Measurements from ENCODE around the gene RHBDL3. TPM values are rescaled to one million over a fixed set of nuclear protein-coding genes. Genes with fewer than 3 reads are reported as not detected.

The RHBDL3 gene
- total and polyA plus RNA-seq, 9 donors: 0.83 to 5.6 (median 2.0) TPM

GRCh38 chr17:32297424-32297823, 31.8 kb downstream of the RHBDL3 start:
- Histone ChIP-seq H3K4me1 (ENCODE audit: insufficient read depth) (no peaks in the 10 kb centered on the region), H3K27ac (no peak overlapping the region), H3K27me3 (no peaks in the 10 kb centered on the region), H3K4me3 (no peak overlapping the region), H3K36me3 (no peaks in the 10 kb centered on the region), H3K9me3 (no peaks in the 10 kb centered on the region)
- DNase-seq: no peak
- intact Hi-C loops (cut with DNase I): no loop called here
- 95 to 100% (median 98%) methylated on average over 2 of the region's 2 CpGs for WGBS, 3 donors
- no peak for TF ChIP-seq EP300 (IDR thresholded peaks at IDR 0.05)
- TF ChIP-seq POLR2A (IDR thresholded peaks at IDR 0.05): no peak
- TF ChIP-seq CTCF (IDR thresholded peaks at IDR 0.05): no peak

GRCh38 chr17:32297860-32298259, 32.2 kb downstream of the RHBDL3 start:
- intact Hi-C loops (cut with DNase I): no loop called here
- DNase-seq: no peak
- H3K9me3 ChIP-seq: no peaks in the 10 kb centered on the region
- H3K27ac ChIP-seq: no peak overlapping the region
- no peaks in the 10 kb centered on the region for H3K36me3 ChIP-seq
- no peaks in the 10 kb centered on the region for H3K4me1 ChIP-seq (ENCODE audit: insufficient read depth)
- TF ChIP-seq CTCF (IDR thresholded peaks at IDR 0.05) (no peak), POLR2A (IDR thresholded peaks at IDR 0.05) (no peak), EP300 (IDR thresholded peaks at IDR 0.05) (no peak)
- no peak overlapping the region for H3K4me3 ChIP-seq
- H3K27me3 ChIP-seq: no peaks in the 10 kb centered on the region
- 87 to 96% (median 92%) methylated on average over 6 of the region's 6 CpGs for WGBS, 3 donors

GRCh38 chr17:32298298-32298697, 32.7 kb downstream of the RHBDL3 start:
- intact Hi-C loops (cut with DNase I): no loop called here

GRCh38 chr17:32298721-32299579, 33.3 kb downstream of the RHBDL3 start:
- Histone ChIP-seq H3K36me3 (no peaks in the 10 kb centered on the region), H3K9me3 (no peaks in the 10 kb centered on the region), H3K4me3 (no peak overlapping the region), H3K27ac (no peak overlapping the region), H3K4me1 (ENCODE audit: insufficient read depth) (no peaks in the 10 kb centered on the region), H3K27me3 (no peaks in the 10 kb centered on the region)
- intact Hi-C loops (cut with DNase I): no loop called here
- no peak for DNase-seq
- WGBS, 3 donors: 58 to 65% (median 65%) methylated on average over 13 of the region's 13 CpGs
- TF ChIP-seq CTCF (IDR thresholded peaks at IDR 0.05) (no peak), EP300 (IDR thresholded peaks at IDR 0.05) (no peak), POLR2A (IDR thresholded peaks at IDR 0.05) (no peak)

More at GRCh38 chr17:32298298-32298697, 32.7 kb downstream of the RHBDL3 start:
- Histone ChIP-seq H3K27ac (no peak overlapping the region), H3K4me1 (ENCODE audit: insufficient read depth) (no peaks in the 10 kb centered on the region), H3K36me3 (no peaks in the 10 kb centered on the region), H3K27me3 (no peaks in the 10 kb centered on the region), H3K4me3 (no peak overlapping the region), H3K9me3 (no peaks in the 10 kb centered on the region)
- WGBS, 3 donors: 83 to 84% (median 83%) methylated on average over 6 of the region's 6 CpGs
- TF ChIP-seq EP300 (IDR thresholded peaks at IDR 0.05): no peak
- TF ChIP-seq CTCF (IDR thresholded peaks at IDR 0.05): no peak
- TF ChIP-seq POLR2A (IDR thresholded peaks at IDR 0.05): no peak
- DNase-seq: no peak

All from ovary (tissue), 9 donors.